Upper lobe of right lung (tissue), 1 donor: ENCODE measurements around the gene NDRG4. TPM values are rescaled to one million over a fixed set of nuclear protein-coding genes. Genes with fewer than 3 reads are reported as not detected.

Source experiments
- ATAC-seq: fragments of 200-7000 bp; cut with Tn5 transposase; one replicate; pipeline ENCODE4 v1.9.1; 2020; ENCODE audit warnings: mild to moderate bottlenecking, moderate library complexity
- DNase-seq: peaks from one replicate; pipeline ENCODE4 v3.0.0-alpha.2; 2020
- H3K27ac ChIP-seq: fragments of 200-600 bp; one replicate; pipeline ENCODE4 v1.8.0; 2022
- H3K27me3 ChIP-seq: fragments of 200-600 bp; one replicate; pipeline ENCODE4 v1.8.0; 2022; ENCODE audit warnings: mild to moderate bottlenecking
- H3K36me3 ChIP-seq: fragments of 200-600 bp; one replicate; pipeline ENCODE4 v1.8.0; 2022
- H3K4me1 ChIP-seq: fragments of 200-600 bp; one replicate; pipeline ENCODE4 v1.8.0; 2022
- H3K4me3 ChIP-seq: fragments of 200-600 bp; one replicate; pipeline ENCODE4 v1.8.0; 2022; ENCODE audit warnings: mild to moderate bottlenecking
- H3K9me3 ChIP-seq: fragments of 200-600 bp; one replicate; pipeline ENCODE4 v1.8.0; 2022
- CTCF ChIP-seq: fragments of 200-600 bp; IDR thresholded peaks from one replicate; pipeline ENCODE4 v1.8.0; 2022; ENCODE audit warnings: antibody characterized with exemption
- intact Hi-C: fragments of 100-400 bp; cut with DNase I; formaldehyde crosslinking; loops from one replicate; pipeline ENCODE4 v1.11.0; 2022
- total RNA-seq: library from RNA; stranded (reverse); fragmentation: NEBNext Ultra II Directional; extraction: Animal tissue kit (Norgen Biotek cat#: 25700); gene quantifications from one replicate; pipeline ENCODE4 v1.2.1, GENCODE V29; 2021
- donor health status: DM: no; HTN: yes; CAD: no; lungs with severe emphysema.

Gene NDRG4
- total RNA-seq, 1 donor from 2014 or later, result 48.1 TPM

- Histone ChIP-seq H3K27ac (no peak overlapping the region), H3K4me3 (peak overlapping the region; percentile 23), H3K27me3 (peaks cover 34% of the 10 kb centered on the region), H3K9me3 (no peaks in the 10 kb centered on the region), H3K4me1 (peaks cover 4% of the 10 kb centered on the region), H3K36me3 (no peaks in the 10 kb centered on the region)
- ATAC-seq (peak; percentile 31), DNase-seq (peak; percentile 65)
- intact Hi-C loops, result no loop called here
- no peak for TF ChIP-seq CTCF
Observed at GRCh38 chr16:58501242-58502131, 1.5 kb downstream of the NDRG4 start.

GRCh38 chr16:58502217-58502921 lies 2.4 kb downstream of the NDRG4 start:
- ATAC-seq (no peak), DNase-seq (no peak)
- no peaks in the 10 kb centered on the region for H3K9me3 ChIP-seq
- H3K36me3 ChIP-seq, result no peaks in the 10 kb centered on the region
- no peak for TF ChIP-seq CTCF
- peaks cover 4% of the 10 kb centered on the region for H3K4me1 ChIP-seq
- H3K4me3 ChIP-seq, result no peak overlapping the region
- H3K27me3 ChIP-seq, result peaks cover 34% of the 10 kb centered on the region
- H3K27ac ChIP-seq, result no peak overlapping the region
- intact Hi-C loops, result no loop called here

GRCh38 chr16:58503166-58503862 lies 3.4 kb downstream of the NDRG4 start:
- H3K9me3 ChIP-seq, result no peaks in the 10 kb centered on the region
- peaks cover 34% of the 10 kb centered on the region for H3K27me3 ChIP-seq
- TF ChIP-seq CTCF, result no peak
- H3K36me3 ChIP-seq, result no peaks in the 10 kb centered on the region
- intact Hi-C loops, result no loop called here
- H3K4me3 ChIP-seq, result no peak overlapping the region
- no peak for ATAC-seq
- peaks cover 4% of the 10 kb centered on the region for H3K4me1 ChIP-seq
- H3K27ac ChIP-seq, result no peak overlapping the region
- no peak for DNase-seq

GRCh38 chr16:58503863-58504688 lies 4.1 kb downstream of the NDRG4 start:
- DNase-seq (no peak), ATAC-seq (no peak)
- no peak for TF ChIP-seq CTCF
- intact Hi-C loops, result no loop called here
- H3K9me3 ChIP-seq, result no peaks in the 10 kb centered on the region
- H3K36me3 ChIP-seq, result no peaks in the 10 kb centered on the region
- peaks cover 4% of the 10 kb centered on the region for H3K4me1 ChIP-seq
- no peak overlapping the region for H3K27ac ChIP-seq
- no peak overlapping the region for H3K4me3 ChIP-seq
- peaks cover 34% of the 10 kb centered on the region for H3K27me3 ChIP-seq
